ENCODE results near the gene HEPH.
"Not testable (repeated sequence)": the region's sequence is repeated elsewhere in the genome, so short reads cannot be mapped to it uniquely, and the experiment has no call there.

The HEPH gene

GRCh38 chrX:66163849-66164411, at the start of gene HEPH:
Gene HEPH, plus strand, starts transcription at chrX:66164247. Its CDS starts 6,324 bp downstream, at chrX:66170571.
- no peak for FAIRE-seq

GRCh38 chrX:66118722-66119121, 45.3 kb upstream of the HEPH start:
- not testable (repeated sequence) for FAIRE-seq

- not testable (repeated sequence) for FAIRE-seq
Measured at GRCh38 chrX:66121354-66121753, 42.7 kb upstream of the HEPH start.

GRCh38 chrX:66126662-66127061, 37.4 kb upstream of the HEPH start:
- FAIRE-seq: no peak

GRCh38 chrX:66130469-66130868, 33.6 kb upstream of the HEPH start:
- no peak for FAIRE-seq

- FAIRE-seq: not testable (repeated sequence)
Measured at GRCh38 chrX:66135284-66135683, 28.8 kb upstream of the HEPH start.

GRCh38 chrX:66142351-66142750, 21.7 kb upstream of the HEPH start:
- no peak for FAIRE-seq

GRCh38 chrX:66144258-66144657, 19.8 kb upstream of the HEPH start:
- FAIRE-seq: no peak

- no peak for FAIRE-seq
Measured at GRCh38 chrX:66149519-66149918, 14.5 kb upstream of the HEPH start.

GRCh38 chrX:66150163-66150562, 13.9 kb upstream of the HEPH start:
- no peak for FAIRE-seq

- FAIRE-seq: no peak
Measured at GRCh38 chrX:66162331-66162822, 1.7 kb upstream of the HEPH start.

- no peak for FAIRE-seq
Measured at GRCh38 chrX:66163447-66163846, 600 bp upstream of the HEPH start.

- FAIRE-seq: no peak
Measured at GRCh38 chrX:66164470-66164869, 423 bp downstream of the HEPH start.

- FAIRE-seq: no peak
Measured at GRCh38 chrX:66164931-66165330, 884 bp downstream of the HEPH start.

- no peak for FAIRE-seq
Measured at GRCh38 chrX:66166671-66167070, 2.6 kb downstream of the HEPH start.

- no peak for FAIRE-seq
Measured at GRCh38 chrX:66167431-66167830, 3.4 kb downstream of the HEPH start.

- FAIRE-seq: no peak
Measured at GRCh38 chrX:66176134-66176533, 12.1 kb downstream of the HEPH start.

GRCh38 chrX:66191563-66191962, 27.5 kb downstream of the HEPH start:
- no peak for FAIRE-seq

- FAIRE-seq: no peak
Measured at GRCh38 chrX:66193821-66194220, 29.8 kb downstream of the HEPH start.

GRCh38 chrX:66200050-66200664, 36.1 kb downstream of the HEPH start:
- no peak for FAIRE-seq

- FAIRE-seq: peak; percentile 84
Measured at GRCh38 chrX:66200855-66201795, 37.1 kb downstream of the HEPH start.

GRCh38 chrX:66203114-66203513, 39.1 kb downstream of the HEPH start:
- FAIRE-seq: no peak

- no peak for FAIRE-seq
Measured at GRCh38 chrX:66221856-66222255, 57.8 kb downstream of the HEPH start.

GRCh38 chrX:66232296-66232695, 68.2 kb downstream of the HEPH start:
- FAIRE-seq: no peak
